Endothelial cell of umbilical vein (primary cell): ENCODE measurements around the gene FIS1.
"Not testable (repeated sequence)": the region's sequence is repeated elsewhere in the genome, so short reads cannot be mapped to it uniquely, and the experiment has no call there.

Experiments
- EZH2 ChIP-seq: IDR thresholded peaks from 2 replicates; pipeline ENCODE4 v1.6.1; 2012; ENCODE audit warnings: borderline replicate concordance, low read depth, mild to moderate bottlenecking, moderate library complexity, low read length, inconsistent platforms; ENCODE audit not compliant: severe bottlenecking
- FOS ChIP-seq: IDR thresholded peaks from 2 replicates; pipeline ENCODE4 v1.6.1; 2011; ENCODE audit warnings: mild to moderate bottlenecking, low read length, moderate library complexity, borderline replicate concordance; ENCODE audit not compliant: insufficient read depth
- GATA2 ChIP-seq: IDR thresholded peaks from 2 replicates; pipeline ENCODE4 v1.7.0; 2011; ENCODE audit warnings: low read depth, mild to moderate bottlenecking, moderate library complexity, mixed read lengths, low read length; ENCODE audit not compliant: insufficient read length, insufficient read depth
- JUN ChIP-seq: IDR thresholded peaks from 2 replicates; pipeline ENCODE4 v1.6.1; 2011; ENCODE audit warnings: borderline replicate concordance, low read depth; ENCODE audit not compliant: insufficient read length, insufficient read depth
- MYC ChIP-seq: IDR thresholded peaks from one replicate; pipeline ENCODE4 v1.6.1; 2011; ENCODE audit warnings: mild to moderate bottlenecking, low read depth, low read length
- POLR2A ChIP-seq: IDR thresholded peaks from 2 replicates; pipeline ENCODE4 v1.6.1; 2012; ENCODE audit warnings: low read depth, mild to moderate bottlenecking, control low read depth, low read length
- POLR2AphosphoS5 ChIP-seq: IDR thresholded peaks from 2 replicates; pipeline ENCODE4 v1.6.1; 2012; ENCODE audit warnings: low read depth, mild to moderate bottlenecking, control low read depth, low read length, moderate library complexity; ENCODE audit not compliant: insufficient read depth
- TF ChIP-seq, protein P1 (sequence below), 2 donors: IDR thresholded peaks; 1 replicate in 1 of 2; 2 replicates in 1 of 2; pipeline ENCODE4 v1.5.1; 2011; ENCODE audit warnings: low read length in 2 of 2, mild to moderate bottlenecking in 2 of 2, moderate library complexity in 2 of 2, control low read depth in 1 of 2, inconsistent platforms in 1 of 2, low read depth in 1 of 2; ENCODE audit not compliant: insufficient read depth in 1 of 2; ENCODE audit errors: extremely low read depth in 1 of 2
- TF ChIP-seq, protein P2 (sequence below): IDR thresholded peaks from 2 replicates; pipeline ENCODE4 v1.6.1; 2011; ENCODE audit not compliant: insufficient read depth, insufficient read length

DNA sequence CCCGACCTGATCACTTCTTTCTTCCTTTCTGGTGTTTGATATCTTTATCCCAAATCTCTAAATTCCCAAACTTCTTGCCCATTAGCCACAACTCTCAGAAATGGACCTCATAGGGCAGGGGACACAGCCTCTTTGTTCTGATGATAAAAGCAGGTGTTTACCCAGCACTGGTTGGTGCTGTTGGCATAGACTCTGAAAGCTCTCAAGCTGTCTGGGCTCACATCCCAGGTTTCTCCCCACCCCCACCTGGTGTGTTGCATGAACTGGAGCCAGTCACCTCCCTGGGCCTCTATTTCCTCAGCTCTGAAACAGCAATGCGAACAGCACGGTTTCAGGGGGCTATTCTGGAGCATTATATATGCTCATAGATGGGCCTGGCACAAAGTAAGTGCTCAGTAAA, 41.0 kb upstream of the FIS1 start:
- not testable (repeated sequence) for TF ChIP-seq POLR2AphosphoS5, EZH2, JUN, POLR2A, MYC, FOS, GATA2
- TF ChIP-seq, protein P1, sequence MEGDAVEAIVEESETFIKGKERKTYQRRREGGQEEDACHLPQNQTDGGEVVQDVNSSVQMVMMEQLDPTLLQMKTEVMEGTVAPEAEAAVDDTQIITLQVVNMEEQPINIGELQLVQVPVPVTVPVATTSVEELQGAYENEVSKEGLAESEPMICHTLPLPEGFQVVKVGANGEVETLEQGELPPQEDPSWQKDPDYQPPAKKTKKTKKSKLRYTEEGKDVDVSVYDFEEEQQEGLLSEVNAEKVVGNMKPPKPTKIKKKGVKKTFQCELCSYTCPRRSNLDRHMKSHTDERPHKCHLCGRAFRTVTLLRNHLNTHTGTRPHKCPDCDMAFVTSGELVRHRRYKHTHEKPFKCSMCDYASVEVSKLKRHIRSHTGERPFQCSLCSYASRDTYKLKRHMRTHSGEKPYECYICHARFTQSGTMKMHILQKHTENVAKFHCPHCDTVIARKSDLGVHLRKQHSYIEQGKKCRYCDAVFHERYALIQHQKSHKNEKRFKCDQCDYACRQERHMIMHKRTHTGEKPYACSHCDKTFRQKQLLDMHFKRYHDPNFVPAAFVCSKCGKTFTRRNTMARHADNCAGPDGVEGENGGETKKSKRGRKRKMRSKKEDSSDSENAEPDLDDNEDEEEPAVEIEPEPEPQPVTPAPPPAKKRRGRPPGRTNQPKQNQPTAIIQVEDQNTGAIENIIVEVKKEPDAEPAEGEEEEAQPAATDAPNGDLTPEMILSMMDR (IDR thresholded peaks at IDR 0.05; ENCODE audit: extremely low read depth in 1 of 2, insufficient read depth in 1 of 2, low read depth in 1 of 2, low read length in 2 of 2), result not testable (repeated sequence)
- TF ChIP-seq, protein P2, sequence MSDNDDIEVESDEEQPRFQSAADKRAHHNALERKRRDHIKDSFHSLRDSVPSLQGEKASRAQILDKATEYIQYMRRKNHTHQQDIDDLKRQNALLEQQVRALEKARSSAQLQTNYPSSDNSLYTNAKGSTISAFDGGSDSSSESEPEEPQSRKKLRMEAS, result not testable (repeated sequence)
